CD4-positive, alpha-beta T cell treated with Interleukin-10 for 1 hour (primary cell): ENCODE results near the gene POMGNT2.
A peak's percentile ranks its signal among the peaks of the same experiment; 100 is the strongest.
"Not testable (repeated sequence)": the region's sequence is repeated elsewhere in the genome, so short reads cannot be mapped to it uniquely, and the experiment has no call there.

Source experiments
- DNase-seq: peaks from one replicate; pipeline ENCODE4 v3.0.0-alpha.2; 2020

The POMGNT2 gene

DNA sequence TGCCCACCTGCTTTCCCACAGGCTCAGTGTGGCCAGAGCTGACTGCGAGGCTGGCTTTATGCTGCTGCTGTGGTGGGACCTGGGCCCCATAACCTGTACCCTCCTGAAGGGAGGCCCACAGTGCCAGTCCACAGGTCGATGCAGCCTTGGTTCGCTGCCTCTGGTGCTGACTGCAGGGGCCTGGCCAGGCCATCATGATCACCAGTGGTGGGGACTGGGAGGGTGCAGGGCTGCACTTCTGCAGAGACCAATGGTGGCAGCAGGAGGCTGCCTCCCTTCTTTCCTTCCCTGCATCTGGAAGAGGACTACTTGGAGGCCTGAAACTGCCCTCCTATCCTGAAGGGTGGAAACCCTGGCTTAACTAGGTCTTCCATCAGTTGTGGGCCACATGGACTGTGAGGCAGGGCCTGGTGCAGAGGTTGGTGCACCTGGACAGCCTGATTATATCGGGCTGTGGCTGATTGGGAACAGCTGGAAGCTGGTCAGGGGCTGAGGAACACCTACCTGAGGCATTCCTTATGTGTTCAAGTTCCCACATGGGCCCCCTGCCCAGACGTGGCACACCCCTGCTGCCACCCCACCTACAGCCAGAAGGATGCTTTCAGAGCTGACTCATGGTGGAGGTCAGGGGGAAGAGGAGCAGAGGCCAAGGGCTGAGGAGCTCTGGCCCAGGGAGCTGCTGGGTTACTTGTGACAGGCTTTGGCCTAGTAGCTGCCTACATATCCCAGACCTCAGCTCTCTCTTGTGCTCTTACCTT is 29.8 kb downstream of the POMGNT2 start:
- no peak for DNase-seq

DNA sequence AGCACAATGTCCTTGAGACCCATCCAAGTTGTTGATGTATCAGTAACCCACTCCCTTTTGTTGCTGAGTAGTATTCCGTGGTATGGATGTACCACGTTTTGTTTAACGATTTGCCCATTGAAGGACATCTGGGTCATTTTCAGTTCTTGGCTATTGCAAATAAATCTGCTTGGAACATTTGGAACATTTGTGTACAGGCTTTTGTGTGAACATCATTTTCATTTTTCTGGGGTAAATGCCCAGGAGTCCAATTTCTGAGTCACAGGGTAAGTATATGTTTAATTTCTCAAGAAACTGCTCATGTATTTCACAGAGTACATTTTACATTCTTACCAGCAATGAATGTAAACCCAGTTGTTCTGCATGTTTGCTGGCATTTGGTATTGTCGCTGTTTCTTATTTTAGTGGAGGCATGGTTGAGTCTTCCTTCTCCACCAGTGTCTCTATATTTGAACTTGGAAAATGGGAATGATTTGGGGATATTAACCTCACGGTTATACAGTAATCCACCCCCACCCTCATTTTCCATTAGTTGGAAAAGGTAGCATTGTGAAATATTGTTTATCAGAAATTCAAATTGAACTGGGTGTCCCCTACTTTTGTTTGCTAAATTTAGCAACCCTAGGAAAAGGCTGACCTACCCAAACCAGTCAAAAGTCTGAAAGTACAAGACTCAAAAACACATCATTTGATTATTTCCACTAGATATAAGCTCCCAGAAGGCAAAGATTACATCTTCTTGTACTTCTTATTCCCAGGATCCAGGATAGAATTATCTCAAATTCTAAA is 30.8 kb downstream of the POMGNT2 start:
- no peak for DNase-seq

DNA sequence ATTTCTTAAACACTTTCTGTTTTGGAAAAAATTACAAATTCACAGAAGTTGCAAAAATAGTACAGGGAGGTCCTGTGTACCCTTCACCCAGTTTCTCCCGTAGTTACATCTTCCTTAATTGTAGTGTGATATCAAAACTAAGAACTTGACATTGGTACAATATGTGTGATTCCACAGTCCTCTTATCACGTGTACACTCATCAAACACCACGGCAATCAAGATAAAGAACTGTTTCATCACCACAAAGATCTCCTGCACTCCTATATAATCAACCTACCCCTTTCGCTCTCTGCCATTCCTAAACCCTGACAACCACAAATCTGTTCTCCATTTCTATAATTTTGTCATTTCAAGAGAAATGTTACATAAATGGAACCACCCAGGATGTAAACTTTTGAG is 31.4 kb downstream of the POMGNT2 start:
- no peak for DNase-seq

DNA sequence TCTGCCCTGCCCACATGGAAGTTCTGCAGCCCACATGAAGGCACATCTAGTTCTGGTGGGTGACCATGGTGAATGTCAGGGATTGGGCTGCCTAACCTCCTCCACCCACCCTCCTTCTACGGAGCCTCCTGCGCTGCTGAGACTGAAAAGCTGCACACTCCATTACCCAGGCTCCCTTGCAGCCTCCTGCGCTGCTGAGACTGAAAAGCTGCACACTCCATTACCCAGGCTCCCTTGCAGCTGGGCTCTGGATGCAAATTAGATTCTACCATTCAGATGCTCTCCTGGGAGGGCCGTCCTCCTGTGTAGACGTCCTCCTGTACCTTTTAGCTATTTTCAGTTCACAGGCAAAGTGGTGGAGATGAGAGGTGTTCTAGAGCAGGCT is 32.1 kb downstream of the POMGNT2 start:
- no peak for DNase-seq

DNA sequence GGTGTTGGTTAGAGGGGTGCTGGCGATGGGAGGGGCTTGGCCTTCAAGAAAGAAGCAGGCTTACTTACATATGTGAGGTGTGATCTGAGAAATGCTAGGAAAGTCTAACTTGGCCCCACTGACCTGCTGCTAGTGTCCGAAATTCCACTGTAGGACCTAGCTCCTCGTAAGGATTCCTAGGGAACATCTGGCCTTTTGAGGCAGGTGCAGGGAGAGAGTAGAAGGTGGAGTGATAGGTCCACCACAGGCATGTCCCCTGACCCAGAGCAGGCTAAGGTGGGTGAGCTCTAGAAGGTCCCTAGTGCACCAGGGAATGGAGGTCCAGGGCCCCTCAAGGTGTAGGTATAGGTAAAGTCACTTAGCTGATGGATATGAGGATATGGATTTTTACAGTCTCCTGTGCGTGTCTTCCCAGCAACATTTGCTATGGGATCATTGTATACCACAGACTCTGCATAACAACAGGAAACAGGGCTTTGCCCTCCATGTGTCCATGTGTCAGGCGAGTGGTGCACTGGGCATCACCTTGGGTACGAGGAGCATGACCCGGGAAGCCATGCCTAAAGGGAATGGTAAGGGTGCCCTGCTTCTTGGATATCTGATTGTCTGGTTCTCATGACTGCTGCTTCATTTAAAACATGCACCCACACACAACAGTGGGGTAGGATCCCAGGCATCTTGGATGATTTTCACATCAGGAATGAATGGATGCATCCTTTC is 32.6 kb downstream of the POMGNT2 start:
- no peak for DNase-seq

DNA sequence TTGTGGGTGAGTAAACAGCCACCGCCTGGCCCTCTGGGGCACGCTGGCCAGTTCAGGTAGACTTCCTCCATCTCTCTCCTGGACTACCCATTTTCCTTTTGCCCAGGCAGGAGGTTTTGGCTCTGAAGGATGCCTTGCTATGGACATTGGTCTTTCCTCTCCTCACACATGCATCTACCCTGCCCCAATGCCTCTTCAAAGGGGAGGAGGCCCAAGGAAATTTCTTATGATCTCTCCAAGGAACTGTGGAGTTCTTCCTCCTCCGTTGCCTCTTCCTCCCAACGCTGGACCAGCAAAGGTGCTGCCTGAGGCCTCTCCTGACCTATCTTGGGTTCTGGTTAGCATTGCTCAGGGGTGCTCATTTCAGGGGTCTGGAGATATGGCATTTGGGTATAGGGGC is 33.5 kb downstream of the POMGNT2 start:
- no peak for DNase-seq

DNA sequence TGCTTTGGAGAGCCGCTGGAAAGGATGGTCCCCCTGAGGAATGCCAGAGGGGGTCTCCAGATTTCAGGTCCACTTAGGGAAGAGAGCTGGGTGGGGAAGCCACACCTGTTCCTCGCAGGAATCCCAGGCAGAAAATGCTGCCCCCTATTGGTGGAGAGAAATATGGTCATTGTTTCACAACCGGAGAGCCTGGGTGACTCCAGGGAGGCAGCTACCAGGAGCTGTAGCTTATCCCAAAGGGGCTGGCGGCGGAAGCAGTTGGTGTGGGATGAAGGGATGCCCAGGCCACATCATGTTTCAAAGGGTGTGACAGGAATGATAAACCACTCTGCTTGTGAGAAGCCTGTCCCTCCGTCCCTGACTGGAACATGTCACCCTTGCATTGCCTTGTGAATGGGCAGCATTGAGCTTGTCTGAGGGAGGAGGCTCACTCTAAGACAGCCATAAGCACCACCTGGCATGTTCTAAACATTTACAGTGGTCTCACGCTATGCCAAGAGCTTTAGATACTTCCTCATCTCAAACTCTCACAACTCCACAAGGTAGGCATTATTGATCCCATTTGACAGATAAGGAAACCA is 34.5 kb downstream of the POMGNT2 start:
- DNase-seq = peak; percentile 49

GRCh38 chr3:43070670-43071069 is 35.2 kb downstream of the POMGNT2 start:
- not testable (repeated sequence) for DNase-seq

- no peak for DNase-seq
Observed at GRCh38 chr3:43063114-43063513, 42.8 kb downstream of the POMGNT2 start.

DNA sequence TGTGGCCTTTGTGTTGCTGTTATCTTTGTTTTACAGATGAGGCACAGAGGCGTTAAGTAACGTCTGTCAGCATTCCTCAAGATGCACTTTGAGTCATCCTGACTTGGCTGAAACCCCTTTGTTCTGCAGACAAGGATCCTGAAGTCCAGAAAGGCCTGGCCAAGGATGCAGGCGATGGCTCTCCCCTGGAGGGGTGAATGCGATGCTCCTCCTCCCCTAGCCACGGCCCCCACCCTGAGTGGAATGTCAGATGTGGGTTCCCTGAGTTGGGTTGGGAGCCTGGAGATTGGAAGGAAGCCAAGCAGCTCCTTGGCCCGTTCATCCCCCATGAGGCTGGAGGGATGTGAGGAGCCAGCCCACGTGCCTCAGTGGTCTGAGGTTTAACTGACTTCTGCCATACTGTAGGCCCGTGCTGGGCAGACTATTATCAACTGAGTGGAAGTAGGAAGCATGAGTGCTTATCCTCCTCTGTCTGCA is 43.3 kb downstream of the POMGNT2 start:
- DNase-seq = no peak

DNA sequence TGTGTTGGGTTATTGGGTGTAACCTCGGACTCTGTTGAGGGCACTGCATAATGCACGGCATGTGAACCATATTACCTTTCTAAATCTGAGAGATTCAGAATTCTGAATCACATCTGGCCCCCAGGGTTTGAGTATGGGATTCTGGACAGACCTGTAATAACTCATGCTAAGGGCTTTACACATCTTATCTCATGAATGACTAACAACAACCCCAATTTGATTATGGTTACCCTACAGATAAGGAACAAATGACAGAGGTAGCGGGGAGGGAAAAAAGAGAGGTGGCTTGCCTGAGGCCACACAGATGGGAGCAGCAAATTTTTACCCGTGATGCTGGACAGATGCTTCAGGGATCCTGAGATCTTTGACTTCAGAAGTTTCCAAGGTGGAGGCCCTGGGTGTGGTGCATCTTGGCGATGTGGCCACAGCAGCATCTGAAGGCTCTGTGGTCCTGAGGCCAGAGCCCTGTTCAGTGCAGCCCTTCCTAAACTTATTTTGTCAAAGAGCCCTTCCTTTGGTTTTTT is 43.8 kb downstream of the POMGNT2 start:
- DNase-seq = no peak

GRCh38 chr3:43061101-43061895 is 44.6 kb downstream of the POMGNT2 start:
- DNase-seq = no peak

DNA sequence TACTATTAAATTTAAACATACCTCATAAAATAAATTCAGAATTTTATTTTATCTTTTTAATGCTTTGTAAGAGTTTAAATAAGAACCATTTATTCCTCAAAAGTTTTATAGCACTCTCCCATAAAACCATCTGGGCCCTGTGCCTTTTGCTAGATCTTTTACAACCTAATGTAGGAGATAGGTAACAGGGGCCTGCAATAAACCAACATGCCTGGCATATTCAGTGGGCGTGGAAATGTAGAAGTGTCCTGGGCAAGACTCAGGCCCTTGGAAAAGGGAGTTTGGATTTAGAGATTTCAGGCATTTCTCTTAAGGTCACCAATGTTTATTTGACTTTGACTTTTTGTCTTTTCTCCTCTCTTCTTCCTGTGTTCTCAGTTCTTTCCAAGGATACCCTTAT is 46.4 kb downstream of the POMGNT2 start:
- no peak for DNase-seq

GRCh38 chr3:43055806-43056770 is 49.8 kb downstream of the POMGNT2 start:
- no peak for DNase-seq

GRCh38 chr3:43055393-43055792 is 50.5 kb downstream of the POMGNT2 start:
- DNase-seq = no peak

DNA sequence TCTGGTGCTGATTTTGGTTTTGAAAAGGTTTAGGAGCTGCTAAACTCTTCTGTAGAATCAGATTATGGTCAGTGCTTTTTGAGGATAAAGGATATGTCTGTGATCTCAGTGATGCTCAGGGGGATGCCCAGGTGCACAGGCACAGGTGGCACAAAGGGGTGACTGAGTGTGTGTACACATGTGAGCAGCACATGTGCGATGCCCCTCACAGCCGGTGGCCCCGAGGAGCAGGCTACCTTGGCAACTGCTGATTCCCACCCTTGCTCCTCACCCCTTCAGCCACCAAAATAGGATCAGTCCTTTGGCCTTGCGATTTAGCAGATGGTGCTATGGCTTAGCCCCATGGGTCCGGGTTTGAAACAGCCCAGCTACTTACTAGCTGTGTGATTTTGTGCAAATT is 51.1 kb downstream of the POMGNT2 start:
- no peak for DNase-seq

- no peak for DNase-seq
Observed at GRCh38 chr3:43053291-43053690, 52.6 kb downstream of the POMGNT2 start.

DNA sequence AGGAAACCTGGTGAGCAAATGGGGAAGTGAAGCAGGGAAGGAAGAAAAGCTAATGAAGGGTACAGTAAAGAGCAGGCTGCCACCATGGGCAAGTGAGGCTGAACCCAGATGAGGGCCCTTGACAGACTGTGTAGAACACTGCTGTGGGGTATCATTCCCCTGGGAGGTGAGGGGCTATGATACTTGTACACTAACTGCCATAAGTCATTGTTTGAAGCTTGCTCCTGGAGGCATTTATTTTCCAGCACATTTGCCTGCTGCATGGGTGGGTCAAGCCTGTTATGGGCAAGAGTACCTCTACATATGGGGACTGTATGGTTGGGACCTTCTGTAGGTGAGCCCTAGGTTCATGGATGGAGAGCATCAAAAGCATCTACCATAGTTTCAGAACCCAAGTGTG is 57.4 kb downstream of the POMGNT2 start:
- DNase-seq = no peak

GRCh38 chr3:43046583-43046982 is 59.3 kb downstream of the POMGNT2 start:
- DNase-seq = no peak

- not testable (repeated sequence) for DNase-seq
Observed at GRCh38 chr3:43045079-43045478, 60.8 kb downstream of the POMGNT2 start.

DNA sequence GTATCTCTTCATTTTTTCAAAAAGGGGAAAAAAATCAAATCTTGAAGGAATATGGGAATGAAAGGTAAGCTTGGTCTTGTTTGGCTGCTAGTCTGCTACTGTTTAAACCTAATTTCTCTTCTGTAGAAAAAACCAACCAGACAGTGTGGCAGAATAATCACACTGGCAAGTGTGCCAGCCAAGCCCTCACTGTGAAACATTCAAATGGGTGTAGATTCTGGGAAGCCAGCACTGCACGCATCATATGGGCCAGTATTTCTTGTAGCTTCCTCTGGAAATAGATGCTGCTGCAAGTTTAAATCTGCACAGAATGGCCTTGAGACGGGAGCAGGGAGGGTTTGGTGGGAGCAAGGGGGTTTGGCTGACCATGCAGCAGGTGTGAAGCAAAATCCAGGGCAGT is 62.1 kb downstream of the POMGNT2 start:
- DNase-seq = no peak
